A673 (cell line): Measurements from ENCODE around the gene AP2A1.

ENCODE experiments used
- EZH2 ChIP-seq: fragments of 200-600 bp; sonication (generic); IDR thresholded peaks from 2 replicates; pipeline ENCODE4 v1.6.1; 2017; ENCODE audit warnings: borderline replicate concordance, low read depth, mild to moderate bottlenecking, mixed read lengths, antibody characterized with exemption, low read length; ENCODE audit not compliant: poor library complexity, severe bottlenecking
- TF ChIP-seq, protein P1 (sequence below): fragments of 300-800, 200-600 bp; sonication (generic); conservative IDR thresholded peaks from 2 replicates; pipeline ENCODE4 v1.5.1; 2017; ENCODE audit warnings: low read depth, mild to moderate bottlenecking, antibody characterized with exemption, low read length, moderate library complexity, mixed read lengths

DNA sequence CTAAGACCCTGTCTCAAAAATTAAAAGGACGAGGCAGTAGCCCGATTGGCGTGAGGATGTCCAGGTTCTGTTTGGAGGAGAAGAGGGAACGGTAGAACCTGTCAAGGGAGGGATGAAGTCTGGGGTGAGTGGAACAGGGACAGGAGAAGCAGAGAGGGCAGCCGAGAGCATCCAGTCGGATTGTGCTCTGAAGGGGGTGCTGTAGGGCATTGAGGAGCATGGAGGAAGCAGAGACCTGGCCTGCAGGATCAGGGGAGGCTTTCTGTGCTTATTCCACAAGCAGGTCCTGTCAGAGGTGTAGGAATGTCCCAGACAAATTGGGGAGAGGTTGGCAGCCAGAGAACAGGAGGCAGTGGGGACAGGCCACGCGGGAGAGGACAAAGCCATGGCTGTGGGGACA is 14.1 kb downstream of the AP2A1 start:
- TF ChIP-seq, protein P1, sequence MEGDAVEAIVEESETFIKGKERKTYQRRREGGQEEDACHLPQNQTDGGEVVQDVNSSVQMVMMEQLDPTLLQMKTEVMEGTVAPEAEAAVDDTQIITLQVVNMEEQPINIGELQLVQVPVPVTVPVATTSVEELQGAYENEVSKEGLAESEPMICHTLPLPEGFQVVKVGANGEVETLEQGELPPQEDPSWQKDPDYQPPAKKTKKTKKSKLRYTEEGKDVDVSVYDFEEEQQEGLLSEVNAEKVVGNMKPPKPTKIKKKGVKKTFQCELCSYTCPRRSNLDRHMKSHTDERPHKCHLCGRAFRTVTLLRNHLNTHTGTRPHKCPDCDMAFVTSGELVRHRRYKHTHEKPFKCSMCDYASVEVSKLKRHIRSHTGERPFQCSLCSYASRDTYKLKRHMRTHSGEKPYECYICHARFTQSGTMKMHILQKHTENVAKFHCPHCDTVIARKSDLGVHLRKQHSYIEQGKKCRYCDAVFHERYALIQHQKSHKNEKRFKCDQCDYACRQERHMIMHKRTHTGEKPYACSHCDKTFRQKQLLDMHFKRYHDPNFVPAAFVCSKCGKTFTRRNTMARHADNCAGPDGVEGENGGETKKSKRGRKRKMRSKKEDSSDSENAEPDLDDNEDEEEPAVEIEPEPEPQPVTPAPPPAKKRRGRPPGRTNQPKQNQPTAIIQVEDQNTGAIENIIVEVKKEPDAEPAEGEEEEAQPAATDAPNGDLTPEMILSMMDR: no peak
- TF ChIP-seq EZH2: no peak
